CD4-positive, CD25-positive, alpha-beta regulatory T cell (primary cell): Measurements from ENCODE around the gene PIP4K2B. TPM values are rescaled to one million over a fixed set of nuclear protein-coding genes. Genes with fewer than 3 reads are reported as not detected.

Experiments
- ATAC-seq, 2 donors: fragments of 150-1000 bp; cut with Tn5 transposase; one replicate each; pipeline ENCODE4 v1.10.0; 2021; ENCODE audit warnings: low read depth in 2 of 2, moderate number of reproducible peaks in 2 of 2, moderate library complexity in 1 of 2
- DNase-seq, 3 donors: peaks; one replicate each; pipeline versions ENCODE4 v3.0.0 to v3.0.0-alpha.2; 2012 to 2022; ENCODE audit warnings: mixed read lengths in 1 of 3
- H3K27ac ChIP-seq: one replicate; pipeline ENCODE4 v1.7.0; 2013; ENCODE audit warnings: mild to moderate bottlenecking, low read length; ENCODE audit not compliant: insufficient read depth, poor library complexity, severe bottlenecking
- H3K27me3 ChIP-seq: one replicate; pipeline ENCODE4 v1.7.0; 2013; ENCODE audit warnings: low read length; ENCODE audit not compliant: control insufficient read depth, insufficient read depth
- H3K36me3 ChIP-seq: one replicate; pipeline ENCODE4 v1.7.0; 2013; ENCODE audit warnings: mild to moderate bottlenecking, low read length, moderate library complexity; ENCODE audit not compliant: control insufficient read depth, insufficient read depth
- H3K4me1 ChIP-seq: 2 replicates; pipeline ENCODE4 v1.7.0; 2013; ENCODE audit warnings: mild to moderate bottlenecking, low read length; ENCODE audit not compliant: insufficient read depth, control insufficient read depth, poor library complexity, severe bottlenecking
- H3K4me3 ChIP-seq: one replicate; pipeline ENCODE4 v1.7.0; 2013; ENCODE audit warnings: low read depth, mild to moderate bottlenecking, low read length, moderate library complexity
- H3K9me3 ChIP-seq, 2 experiments: 1 replicate in 1 of 2; 2 replicates in 1 of 2; pipeline ENCODE4 v1.7.0; 2013; ENCODE audit warnings: low read length in 2 of 2, mild to moderate bottlenecking in 1 of 2, moderate library complexity in 1 of 2; ENCODE audit not compliant: control insufficient read depth in 2 of 2
- H3K27ac Mint-ChIP-seq, 3 donors: one replicate each; pipeline ENCODE4 v1.8.0; 2020 to 2022; ENCODE audit warnings: mild to moderate bottlenecking in 3 of 3, mixed read lengths in 3 of 3, moderate library complexity in 2 of 3
- H3K27me3 Mint-ChIP-seq: one replicate; pipeline ENCODE4 v1.8.0; 2022; ENCODE audit warnings: mild to moderate bottlenecking, mixed read lengths
- H3K36me3 Mint-ChIP-seq: one replicate; pipeline ENCODE4 v1.8.0; 2020; ENCODE audit warnings: mixed read lengths
- H3K4me1 Mint-ChIP-seq, 4 donors: one replicate each; pipeline ENCODE4 v1.8.0; 2020 to 2022; ENCODE audit warnings: mixed read lengths in 4 of 4, mild to moderate bottlenecking in 1 of 4
- H3K4me3 Mint-ChIP-seq, 4 donors: one replicate each; pipeline ENCODE4 v1.8.0; 2020 to 2022; ENCODE audit warnings: mild to moderate bottlenecking in 4 of 4, mixed read lengths in 4 of 4, moderate library complexity in 3 of 4
- H3K9me3 Mint-ChIP-seq, 7 donors: one replicate each; pipeline ENCODE4 v1.8.0; 2020 to 2022; ENCODE audit warnings: mixed read lengths in 7 of 7, mild to moderate bottlenecking in 3 of 7, moderate library complexity in 2 of 7
- polyA plus RNA-seq, 4 donors: library from polyadenylated mRNA; unstranded; fragments of 300-500 nt; fragmentation: Illumina TruSeq; gene quantifications; one replicate each; pipeline ENCODE4 v1.2.3, GENCODE V29; 2021
- total RNA-seq: library from RNA; stranded (reverse); gene quantifications from one replicate; pipeline ENCODE4 v1.2.3, GENCODE V29; 2022

PIP4K2B gene
- total and polyA plus RNA-seq, 5 donors from 2014 or later, result 11.6 to 29.5 (median 17.6) TPM

GRCh38 chr17:38724337-38724988 lies 74.9 kb downstream of the PIP4K2B start:
- Mint-ChIP-seq H3K4me1 (peaks cover 0 to 68% (median 29%) of the 10 kb centered on the region in 4 donors), H3K36me3 (peaks cover 16% of the 10 kb centered on the region), H3K27me3 (no peaks in the 10 kb centered on the region), H3K4me3 (peak overlapping the region in 2 of 4 donors; percentile 27 to 67), H3K9me3 (no peaks in the 10 kb centered on the region), H3K27ac (peak overlapping the region in 1 of 3 donors; percentile 36)
- Histone ChIP-seq H3K36me3 (peaks cover 36% of the 10 kb centered on the region), H3K9me3 (no peaks in the 10 kb centered on the region), H3K27me3 (no peaks in the 10 kb centered on the region), H3K4me3 (no peak overlapping the region), H3K4me1 (peaks cover 27% of the 10 kb centered on the region), H3K27ac (no peak overlapping the region)
- DNase-seq (no peak), ATAC-seq (no peak)

GRCh38 chr17:38721802-38722201 lies 77.6 kb downstream of the PIP4K2B start:
- Histone ChIP-seq H3K36me3 (peaks cover 55% of the 10 kb centered on the region), H3K9me3 (no peaks in the 10 kb centered on the region), H3K4me1 (peaks cover 1% of the 10 kb centered on the region), H3K27ac (peak overlapping the region; percentile 23), H3K27me3 (no peaks in the 10 kb centered on the region), H3K4me3 (no peak overlapping the region)
- Mint-ChIP-seq H3K4me1 (peaks cover 0 to 49% (median 11%) of the 10 kb centered on the region in 4 donors), H3K27me3 (no peaks in the 10 kb centered on the region), H3K36me3 (peaks cover 27% of the 10 kb centered on the region), H3K27ac (no peak overlapping the region), H3K4me3 (no peak overlapping the region), H3K9me3 (no peaks in the 10 kb centered on the region)
- ATAC-seq, result no peak
- DNase-seq, result no peak

GRCh38 chr17:38720941-38721340 lies 78.4 kb downstream of the PIP4K2B start:
- H3K4me1 Mint-ChIP-seq, result peaks cover 0 to 44% (median 10%) of the 10 kb centered on the region in 4 donors
- ATAC-seq (no peak), DNase-seq (no peak)
- no peaks in the 10 kb centered on the region for H3K27me3 Mint-ChIP-seq
- H3K4me3 Mint-ChIP-seq, result no peak overlapping the region
- Histone ChIP-seq H3K27me3 (no peaks in the 10 kb centered on the region), H3K4me3 (no peak overlapping the region), H3K9me3 (no peaks in the 10 kb centered on the region), H3K36me3 (peaks cover 63% of the 10 kb centered on the region), H3K4me1 (no peaks in the 10 kb centered on the region), H3K27ac (peak overlapping the region; percentile 14)
- peaks cover 29% of the 10 kb centered on the region for H3K36me3 Mint-ChIP-seq
- peak overlapping the region in 1 of 3 donors; percentile 47 for H3K27ac Mint-ChIP-seq
- no peaks in the 10 kb centered on the region for H3K9me3 Mint-ChIP-seq

- peaks cover 0 to 39% (median 9%) of the 10 kb centered on the region in 4 donors for H3K4me1 Mint-ChIP-seq
- Histone ChIP-seq H3K4me3 (no peak overlapping the region), H3K36me3 (peaks cover 69% of the 10 kb centered on the region), H3K27ac (no peak overlapping the region), H3K9me3 (no peaks in the 10 kb centered on the region), H3K27me3 (no peaks in the 10 kb centered on the region), H3K4me1 (no peaks in the 10 kb centered on the region)
- DNase-seq (no peak), ATAC-seq (no peak)
- H3K9me3 Mint-ChIP-seq, result no peaks in the 10 kb centered on the region
- peaks cover 32% of the 10 kb centered on the region for H3K36me3 Mint-ChIP-seq
- no peak overlapping the region for H3K27ac Mint-ChIP-seq
- no peaks in the 10 kb centered on the region for H3K27me3 Mint-ChIP-seq
- H3K4me3 Mint-ChIP-seq, result no peak overlapping the region
Observed at GRCh38 chr17:38719943-38720641, 79.3 kb downstream of the PIP4K2B start.

- Mint-ChIP-seq H3K4me1 (peaks cover 0 to 37% (median 13%) of the 10 kb centered on the region in 4 donors), H3K27ac (no peak overlapping the region), H3K27me3 (no peaks in the 10 kb centered on the region), H3K4me3 (no peak overlapping the region), H3K36me3 (peaks cover 32% of the 10 kb centered on the region), H3K9me3 (no peaks in the 10 kb centered on the region)
- H3K27me3 ChIP-seq, result no peaks in the 10 kb centered on the region
- no peak overlapping the region for H3K27ac ChIP-seq
- peaks cover 73% of the 10 kb centered on the region for H3K36me3 ChIP-seq
- DNase-seq (no peak), ATAC-seq (no peak)
- no peaks in the 10 kb centered on the region for H3K4me1 ChIP-seq
- no peaks in the 10 kb centered on the region for H3K9me3 ChIP-seq
- no peak overlapping the region for H3K4me3 ChIP-seq
Observed at GRCh38 chr17:38719289-38719942, 79.9 kb downstream of the PIP4K2B start.

GRCh38 chr17:38717139-38717745 lies 82.1 kb downstream of the PIP4K2B start:
- H3K27me3 Mint-ChIP-seq, result no peaks in the 10 kb centered on the region
- no peak overlapping the region for H3K4me3 ChIP-seq
- no peaks in the 10 kb centered on the region for H3K9me3 Mint-ChIP-seq
- H3K4me1 Mint-ChIP-seq, result peaks cover 0 to 32% (median 16%) of the 10 kb centered on the region in 4 donors
- H3K4me3 Mint-ChIP-seq, result no peak overlapping the region
- H3K27ac ChIP-seq, result no peak overlapping the region
- no peaks in the 10 kb centered on the region for H3K4me1 ChIP-seq
- ATAC-seq, result no peak
- H3K27me3 ChIP-seq, result no peaks in the 10 kb centered on the region
- peak overlapping the region in 1 of 3 donors; percentile 49 for H3K27ac Mint-ChIP-seq
- DNase-seq, result no peak
- H3K36me3 ChIP-seq, result peaks cover 79% of the 10 kb centered on the region
- H3K9me3 ChIP-seq, result no peaks in the 10 kb centered on the region
- H3K36me3 Mint-ChIP-seq, result peaks cover 33% of the 10 kb centered on the region

GRCh38 chr17:38716368-38717005 lies 82.9 kb downstream of the PIP4K2B start:
- DNase-seq (no peak), ATAC-seq (no peak)
- Histone ChIP-seq H3K4me3 (no peak overlapping the region), H3K4me1 (no peaks in the 10 kb centered on the region), H3K27me3 (no peaks in the 10 kb centered on the region), H3K9me3 (no peaks in the 10 kb centered on the region), H3K36me3 (peaks cover 82% of the 10 kb centered on the region), H3K27ac (no peak overlapping the region)
- no peak overlapping the region for H3K4me3 Mint-ChIP-seq
- no peak overlapping the region for H3K27ac Mint-ChIP-seq
- H3K27me3 Mint-ChIP-seq, result no peaks in the 10 kb centered on the region
- no peaks in the 10 kb centered on the region for H3K9me3 Mint-ChIP-seq
- peaks cover 0 to 38% (median 16%) of the 10 kb centered on the region in 4 donors for H3K4me1 Mint-ChIP-seq
- H3K36me3 Mint-ChIP-seq, result peaks cover 35% of the 10 kb centered on the region
